ENCODE data around the gene FAM76A.
"Not testable (repeated sequence)": the region's sequence is repeated elsewhere in the genome, so short reads cannot be mapped to it uniquely, and the experiment has no call there.

FAM76A gene

GRCh38 chr1:27789540-27790041 lies 63.8 kb downstream of the FAM76A start:
- no peak overlapping the region for H3K4me3 ChIP-seq (ENCODE audit: low read depth, low read length)
- in situ Hi-C loops (cut with HindIII; ENCODE audit: low sequenced_read_pairs), result no loop called here
- DNase-seq (ENCODE audit: low read depth, low spot score), result peak; percentile 32
- TF ChIP-seq, protein P1, sequence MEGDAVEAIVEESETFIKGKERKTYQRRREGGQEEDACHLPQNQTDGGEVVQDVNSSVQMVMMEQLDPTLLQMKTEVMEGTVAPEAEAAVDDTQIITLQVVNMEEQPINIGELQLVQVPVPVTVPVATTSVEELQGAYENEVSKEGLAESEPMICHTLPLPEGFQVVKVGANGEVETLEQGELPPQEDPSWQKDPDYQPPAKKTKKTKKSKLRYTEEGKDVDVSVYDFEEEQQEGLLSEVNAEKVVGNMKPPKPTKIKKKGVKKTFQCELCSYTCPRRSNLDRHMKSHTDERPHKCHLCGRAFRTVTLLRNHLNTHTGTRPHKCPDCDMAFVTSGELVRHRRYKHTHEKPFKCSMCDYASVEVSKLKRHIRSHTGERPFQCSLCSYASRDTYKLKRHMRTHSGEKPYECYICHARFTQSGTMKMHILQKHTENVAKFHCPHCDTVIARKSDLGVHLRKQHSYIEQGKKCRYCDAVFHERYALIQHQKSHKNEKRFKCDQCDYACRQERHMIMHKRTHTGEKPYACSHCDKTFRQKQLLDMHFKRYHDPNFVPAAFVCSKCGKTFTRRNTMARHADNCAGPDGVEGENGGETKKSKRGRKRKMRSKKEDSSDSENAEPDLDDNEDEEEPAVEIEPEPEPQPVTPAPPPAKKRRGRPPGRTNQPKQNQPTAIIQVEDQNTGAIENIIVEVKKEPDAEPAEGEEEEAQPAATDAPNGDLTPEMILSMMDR (IDR thresholded peaks at IDR 0.05; ENCODE audit: low read depth, low read length), result no peak

- H3K4me3 ChIP-seq (ENCODE audit: low read depth, low read length); DNase-seq (ENCODE audit: low read depth, low spot score); in situ Hi-C loops (cut with HindIII; ENCODE audit: low sequenced_read_pairs): not testable (repeated sequence)
These were observed 64.5 kb downstream of the FAM76A start for GRCh38 chr1:27790270-27790669.

DNA sequence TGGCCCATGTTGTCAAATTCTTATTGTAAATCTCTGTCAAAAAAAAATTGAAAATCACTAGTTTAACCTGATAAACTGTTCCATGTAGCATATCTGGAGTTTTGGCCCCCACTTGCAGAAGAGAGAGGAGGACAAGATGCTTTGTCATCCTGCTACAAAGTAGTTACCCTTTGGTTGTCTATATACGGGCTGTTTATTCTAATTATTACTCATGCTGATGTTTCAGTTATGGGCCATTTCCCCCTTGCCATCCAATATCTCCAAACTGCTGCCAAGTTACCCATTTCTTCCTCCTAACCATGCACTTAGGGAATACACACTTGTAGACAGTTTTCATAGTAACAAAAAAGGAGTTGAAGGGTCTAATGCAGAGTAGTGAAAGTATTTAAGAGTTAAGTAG lies 69.8 kb downstream of the FAM76A start:
- no peak for DNase-seq (ENCODE audit: low read depth, low spot score)
- no peak overlapping the region for H3K4me3 ChIP-seq (ENCODE audit: low read depth, low read length)
- TF ChIP-seq, protein P1 (IDR thresholded peaks at IDR 0.05; ENCODE audit: low read depth, low read length), result no peak
- in situ Hi-C loops (cut with HindIII; ENCODE audit: low sequenced_read_pairs), result no loop called here

DNA sequence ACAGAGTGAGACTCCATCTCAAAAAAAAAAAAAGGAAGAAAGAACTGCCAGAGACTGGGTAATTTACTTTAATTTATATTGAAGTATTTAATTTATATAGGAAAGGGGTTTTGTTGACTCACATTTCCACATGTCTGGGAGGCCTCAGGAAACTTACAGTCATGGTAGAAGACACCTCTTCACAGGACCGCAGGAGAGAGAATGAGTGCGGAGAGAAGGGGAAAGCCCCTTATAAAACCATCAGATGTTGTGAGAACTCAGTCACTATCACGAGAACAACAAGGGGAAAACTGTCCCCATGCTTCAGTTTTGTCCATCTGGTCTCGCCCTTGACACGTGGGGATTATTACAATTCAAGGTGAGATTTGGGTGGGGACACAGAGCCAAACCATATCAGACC lies 79.0 kb downstream of the FAM76A start:
- DNase-seq (ENCODE audit: low read depth, low spot score), result no peak
- H3K4me3 ChIP-seq (ENCODE audit: low read depth, low read length), result no peak overlapping the region
- in situ Hi-C loops (cut with HindIII; ENCODE audit: low sequenced_read_pairs), result no loop called here
- TF ChIP-seq, protein P1 (IDR thresholded peaks at IDR 0.05; ENCODE audit: low read depth, low read length), result no peak

DNA sequence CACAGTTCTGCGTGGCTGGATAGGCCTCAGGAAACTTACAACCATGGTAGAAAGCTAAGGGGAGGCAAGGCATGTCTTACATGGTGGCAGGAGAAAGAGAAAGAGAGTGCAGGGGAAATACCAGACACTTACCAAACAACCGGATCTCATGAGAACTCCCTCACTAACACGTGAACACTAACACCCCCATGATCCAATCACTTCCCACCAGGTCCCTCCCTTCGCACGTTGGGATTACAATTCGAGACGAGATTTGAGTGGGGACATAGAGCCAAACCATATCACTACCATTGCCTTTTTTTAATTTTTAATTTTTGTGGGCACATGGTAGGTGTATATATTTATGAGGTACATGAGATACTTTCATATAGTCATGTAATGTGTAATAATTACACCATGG lies 81.0 kb downstream of the FAM76A start:
- DNase-seq (ENCODE audit: low read depth, low spot score), result no peak
- in situ Hi-C loops (cut with HindIII; ENCODE audit: low sequenced_read_pairs), result no loop called here
- no peak overlapping the region for H3K4me3 ChIP-seq (ENCODE audit: low read depth, low read length)
- TF ChIP-seq, protein P1 (IDR thresholded peaks at IDR 0.05; ENCODE audit: low read depth, low read length), result no peak

DNA sequence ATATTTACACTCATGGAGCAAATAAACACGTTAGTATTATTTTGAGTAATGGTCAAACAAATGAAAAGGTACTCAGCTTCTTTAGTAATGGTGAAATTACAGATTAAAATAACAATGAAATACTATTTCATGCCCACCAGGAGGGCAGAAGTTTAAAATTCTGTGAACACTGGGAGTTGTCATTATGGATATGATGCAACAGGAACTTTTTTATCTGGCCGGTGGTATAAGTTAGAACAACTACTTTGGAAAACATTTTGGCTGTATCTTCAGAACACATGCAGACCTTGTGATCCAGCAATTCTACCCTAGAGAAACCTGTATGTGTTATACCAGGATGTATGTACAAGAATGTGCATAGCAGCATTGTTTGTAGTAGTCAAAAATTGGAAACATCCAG lies 81.6 kb downstream of the FAM76A start:
- in situ Hi-C loops (cut with HindIII; ENCODE audit: low sequenced_read_pairs), result no loop called here
- no peak for DNase-seq (ENCODE audit: low read depth, low spot score)
- no peak overlapping the region for H3K4me3 ChIP-seq (ENCODE audit: low read depth, low read length)
- TF ChIP-seq, protein P1 (IDR thresholded peaks at IDR 0.05; ENCODE audit: low read depth, low read length), result no peak

GRCh38 chr1:27808131-27808530 lies 82.4 kb downstream of the FAM76A start:
- DNase-seq (ENCODE audit: low read depth, low spot score); in situ Hi-C loops (cut with HindIII; ENCODE audit: low sequenced_read_pairs); H3K4me3 ChIP-seq (ENCODE audit: low read depth, low read length): not testable (repeated sequence)

- in situ Hi-C loops (cut with HindIII; ENCODE audit: low sequenced_read_pairs), result no loop called here
- TF ChIP-seq, protein P1 (IDR thresholded peaks at IDR 0.05; ENCODE audit: low read depth, low read length), result no peak
- DNase-seq (ENCODE audit: low read depth, low spot score), result no peak
- no peak overlapping the region for H3K4me3 ChIP-seq (ENCODE audit: low read depth, low read length)
These were observed 84.1 kb downstream of the FAM76A start for GRCh38 chr1:27809883-27810282.
